HepG2 (cell line): ENCODE results near the gene ARL11.

Experiments used
- HNRNPL ChIP-seq: fragments of 200-400 bp; formaldehyde crosslinking; IDR thresholded peaks from 2 replicates; pipeline ENCODE4 v1.6.1; 2017; ENCODE audit warnings: mild to moderate bottlenecking, low read depth, low read length
- KLF13 ChIP-seq: sonication (generic); formaldehyde crosslinking; IDR thresholded peaks from 2 replicates; pipeline ENCODE4 v1.4.0; 2020; ENCODE audit warnings: mild to moderate bottlenecking, missing genetic modification reagents
- RAD21 ChIP-seq: fragments of 450-650 bp; formaldehyde crosslinking; IDR thresholded peaks from 2 replicates; pipeline ENCODE4 v1.5.0; 2020; ENCODE audit warnings: mild to moderate bottlenecking
- ZBTB43 ChIP-seq: sonication (generic); formaldehyde crosslinking; conservative IDR thresholded peaks from 2 replicates; pipeline ENCODE4 v1.4.0; 2020; ENCODE audit warnings: missing genetic modification reagents
- ZFY ChIP-seq: sonication (generic); formaldehyde crosslinking; IDR thresholded peaks from 2 replicates; pipeline ENCODE4 v1.4.0; 2020; ENCODE audit warnings: missing genetic modification reagents

DNA sequence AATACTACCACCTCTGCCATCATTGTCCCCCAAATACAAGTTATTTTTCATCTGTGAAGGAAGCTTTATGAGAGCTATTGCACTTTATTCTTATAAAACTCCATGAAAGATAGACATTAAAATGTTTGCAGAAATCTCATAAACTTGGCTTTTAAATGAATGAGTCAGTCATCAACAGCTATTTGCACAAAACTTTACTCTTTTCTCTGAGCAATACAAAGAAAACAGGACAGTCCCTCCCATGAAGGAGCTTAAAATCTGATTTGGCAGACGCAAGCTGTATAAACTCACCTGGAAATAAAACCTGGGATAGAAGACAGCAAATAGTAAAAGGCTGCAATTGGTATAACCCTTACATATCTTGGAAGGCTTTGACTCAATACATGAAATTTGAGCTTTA, 26.3 kb upstream of the ARL11 start:
- TF ChIP-seq KLF13 (CRISPR knock-in tag): no peak
- no peak for TF ChIP-seq ZBTB43 (CRISPR knock-in tag)
- no peak for TF ChIP-seq ZFY (CRISPR knock-in tag)
- no peak for TF ChIP-seq HNRNPL
- no peak for TF ChIP-seq RAD21 (CRISPR knock-in tag)
